GM04504 (cell line): ENCODE results near the gene ACTRT2.

Experiments
- DNase-seq: peaks from one replicate; pipeline ENCODE4 v3.0.0-alpha.2; 2012; ENCODE audit warnings: low read depth

ACTRT2 gene

GRCh38 chr1:3003039-3003940 lies 18.0 kb upstream of the ACTRT2 start:
- no peak for DNase-seq

- no peak for DNase-seq
These were observed 17.4 kb upstream of the ACTRT2 start for GRCh38 chr1:3003941-3004270.

GRCh38 chr1:3004285-3005205 lies 16.7 kb upstream of the ACTRT2 start:
- no peak for DNase-seq

GRCh38 chr1:3005771-3006170 lies 15.5 kb upstream of the ACTRT2 start:
- no peak for DNase-seq

- DNase-seq, result no peak
These were observed 13.7 kb upstream of the ACTRT2 start for GRCh38 chr1:3007298-3008147.

GRCh38 chr1:3009021-3009420 lies 12.2 kb upstream of the ACTRT2 start:
- DNase-seq, result no peak

GRCh38 chr1:3009556-3009955 lies 11.7 kb upstream of the ACTRT2 start:
- DNase-seq, result no peak

- no peak for DNase-seq
These were observed 10.1 kb upstream of the ACTRT2 start for GRCh38 chr1:3011127-3011526.

GRCh38 chr1:3011631-3012455 lies 9.4 kb upstream of the ACTRT2 start:
- no peak for DNase-seq

GRCh38 chr1:3012456-3013291 lies 8.6 kb upstream of the ACTRT2 start:
- DNase-seq, result no peak

- DNase-seq, result no peak
These were observed 7.8 kb upstream of the ACTRT2 start for GRCh38 chr1:3013371-3014049.

GRCh38 chr1:3014050-3014440 lies 7.2 kb upstream of the ACTRT2 start:
- no peak for DNase-seq

GRCh38 chr1:3014443-3015268 lies 6.6 kb upstream of the ACTRT2 start:
- no peak for DNase-seq

GRCh38 chr1:3015269-3015635 lies 6.0 kb upstream of the ACTRT2 start:
- no peak for DNase-seq

GRCh38 chr1:3015744-3016143 lies 5.5 kb upstream of the ACTRT2 start:
- no peak for DNase-seq

GRCh38 chr1:3016641-3017439 lies 4.4 kb upstream of the ACTRT2 start:
- DNase-seq, result no peak

GRCh38 chr1:3017440-3018050 lies 3.7 kb upstream of the ACTRT2 start:
- DNase-seq, result no peak

- no peak for DNase-seq
These were observed 3.2 kb upstream of the ACTRT2 start for GRCh38 chr1:3018051-3018471.
